Left ventricle myocardium inferior (tissue), 1 donor: ENCODE results near the gene ATG7. TPM values are rescaled to one million over a fixed set of nuclear protein-coding genes. Genes with fewer than 3 reads are reported as not detected.
"Not testable (repeated sequence)": the region's sequence is repeated elsewhere in the genome, so short reads cannot be mapped to it uniquely, and the experiment has no call there.

ENCODE experiments used
- DNase-seq: peaks from one replicate; pipeline ENCODE4 v3.0.0-alpha.2; 2020
- H3K27ac ChIP-seq: fragments of 200-600 bp; replicated peaks from 2 replicates; pipeline ENCODE4 v1.8.0; 2021
- H3K27me3 ChIP-seq: fragments of 200-600 bp; 2 replicates; pipeline ENCODE4 v1.8.0; 2021; ENCODE audit warnings: low read depth
- H3K36me3 ChIP-seq: fragments of 200-600 bp; 2 replicates; pipeline ENCODE4 v1.8.0; 2021
- H3K4me1 ChIP-seq: fragments of 200-600 bp; 2 replicates; pipeline ENCODE4 v1.8.0; 2021
- H3K4me3 ChIP-seq: fragments of 200-600 bp; 2 replicates; pipeline ENCODE4 v1.8.0; 2021; ENCODE audit warnings: mild to moderate bottlenecking, moderate library complexity
- H3K9me3 ChIP-seq: fragments of 200-600 bp; replicated peaks from 2 replicates; pipeline ENCODE4 v1.8.0; 2021
- intact Hi-C: fragments of 100-400 bp; cut with micrococcal nuclease; formaldehyde crosslinking; loops from one replicate; pipeline ENCODE4 v1.11.0; 2022
- total RNA-seq: library from RNA; stranded (reverse); fragmentation: NEBNext Ultra II Directional; extraction: Animal tissue kit (Norgen Biotek cat#: 25700); gene quantifications from one replicate; pipeline ENCODE4 v1.2.1, GENCODE V29; 2021
- TF ChIP-seq, protein P1 (sequence below): fragments of 200-600 bp; IDR thresholded peaks from 2 replicates; pipeline ENCODE4 v1.8.0; 2021; ENCODE audit warnings: antibody characterized with exemption, mild to moderate bottlenecking, borderline replicate concordance
- donor health status: DM: no; HTN: yes; CAD: no; lungs with severe emphysema.

Gene ATG7
- total RNA-seq, 1 donor from 2014 or later: 15.7 TPM

DNA sequence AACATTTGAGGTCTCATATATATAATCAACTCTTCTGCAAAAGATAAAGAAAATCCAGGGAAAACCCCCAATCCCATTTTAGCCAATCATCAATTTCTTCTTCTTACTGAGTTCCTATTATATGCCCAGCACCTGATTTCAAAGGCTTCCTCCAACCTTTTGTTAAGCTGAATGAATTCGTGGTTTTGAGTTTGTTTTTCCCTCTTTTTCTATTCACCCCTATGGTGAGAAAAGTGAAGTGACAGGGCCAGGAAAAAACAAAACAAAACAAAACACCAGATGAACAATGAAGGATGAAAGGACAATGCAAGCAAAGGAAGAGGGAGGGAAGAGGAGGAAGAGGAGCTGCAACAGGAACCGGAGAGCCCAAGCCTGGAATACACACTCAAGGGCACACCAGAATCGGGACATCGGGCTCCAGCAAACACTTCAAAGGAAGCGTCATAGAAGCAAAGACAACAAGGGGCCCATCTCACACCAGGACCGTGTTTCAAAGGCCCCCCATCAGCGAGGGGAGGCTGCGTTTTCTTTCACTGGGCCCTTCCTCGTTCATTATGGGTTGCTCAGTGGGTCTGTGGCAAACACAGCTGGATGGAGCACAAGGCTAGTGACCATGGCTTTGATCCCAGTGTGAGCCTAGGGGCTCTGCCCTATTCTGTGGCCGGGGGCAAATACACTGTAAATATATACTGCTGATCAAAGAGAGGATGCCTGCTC, 321.3 kb downstream of the ATG7 start:
- TF ChIP-seq, protein P1, sequence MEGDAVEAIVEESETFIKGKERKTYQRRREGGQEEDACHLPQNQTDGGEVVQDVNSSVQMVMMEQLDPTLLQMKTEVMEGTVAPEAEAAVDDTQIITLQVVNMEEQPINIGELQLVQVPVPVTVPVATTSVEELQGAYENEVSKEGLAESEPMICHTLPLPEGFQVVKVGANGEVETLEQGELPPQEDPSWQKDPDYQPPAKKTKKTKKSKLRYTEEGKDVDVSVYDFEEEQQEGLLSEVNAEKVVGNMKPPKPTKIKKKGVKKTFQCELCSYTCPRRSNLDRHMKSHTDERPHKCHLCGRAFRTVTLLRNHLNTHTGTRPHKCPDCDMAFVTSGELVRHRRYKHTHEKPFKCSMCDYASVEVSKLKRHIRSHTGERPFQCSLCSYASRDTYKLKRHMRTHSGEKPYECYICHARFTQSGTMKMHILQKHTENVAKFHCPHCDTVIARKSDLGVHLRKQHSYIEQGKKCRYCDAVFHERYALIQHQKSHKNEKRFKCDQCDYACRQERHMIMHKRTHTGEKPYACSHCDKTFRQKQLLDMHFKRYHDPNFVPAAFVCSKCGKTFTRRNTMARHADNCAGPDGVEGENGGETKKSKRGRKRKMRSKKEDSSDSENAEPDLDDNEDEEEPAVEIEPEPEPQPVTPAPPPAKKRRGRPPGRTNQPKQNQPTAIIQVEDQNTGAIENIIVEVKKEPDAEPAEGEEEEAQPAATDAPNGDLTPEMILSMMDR: no peak
- Histone ChIP-seq H3K4me1 (peaks cover 78% of the 10 kb centered on the region), H3K9me3 (no peaks in the 10 kb centered on the region), H3K36me3 (no peaks in the 10 kb centered on the region), H3K27ac (peak overlapping the region; percentile 87), H3K27me3 (no peaks in the 10 kb centered on the region), H3K4me3 (no peak overlapping the region)
- intact Hi-C loops: no loop called here
- DNase-seq: no peak

DNA sequence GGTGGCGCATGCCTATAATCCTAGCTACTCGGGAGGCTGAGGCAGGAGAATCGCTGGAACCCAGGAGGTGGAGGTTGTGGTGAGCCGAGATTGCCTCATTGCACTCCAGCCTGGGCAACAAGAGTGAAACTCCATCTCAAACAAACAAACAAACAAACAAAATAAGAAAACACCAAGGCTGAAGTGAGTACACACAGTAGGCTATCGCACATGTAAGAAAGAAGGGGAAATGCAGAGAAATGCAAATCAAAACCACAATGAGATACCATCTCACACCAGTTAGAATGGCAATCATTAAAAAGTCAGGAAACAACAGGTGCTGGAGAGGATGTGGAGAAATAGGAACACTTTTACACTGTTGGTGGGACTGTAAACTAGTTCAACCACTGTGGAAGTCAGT, 322.8 kb downstream of the ATG7 start:
- H3K9me3 ChIP-seq, H3K27ac ChIP-seq, H3K4me3 ChIP-seq, H3K27me3 ChIP-seq, H3K36me3 ChIP-seq, DNase-seq, intact Hi-C loops: not testable (repeated sequence)
- peaks cover 78% of the 10 kb centered on the region for H3K4me1 ChIP-seq

DNA sequence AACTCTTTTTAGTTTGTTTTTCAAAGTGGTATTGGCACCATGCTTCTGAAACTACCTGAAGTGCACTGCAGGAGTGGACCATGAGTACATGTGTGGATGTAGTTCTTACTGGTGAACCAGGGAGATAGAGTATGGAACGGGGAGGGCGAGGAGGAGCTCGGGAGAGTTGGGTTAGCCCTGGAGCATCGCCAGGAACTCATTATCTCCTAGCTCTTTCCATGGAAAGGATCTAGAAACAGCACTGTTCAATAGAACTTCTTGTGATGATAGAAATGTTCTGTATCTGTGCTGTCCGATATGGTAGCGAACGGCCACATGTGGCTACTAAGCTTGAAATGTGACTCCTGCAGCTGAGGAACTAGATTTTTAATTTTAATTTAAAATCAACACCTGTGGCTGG, 324.2 kb downstream of the ATG7 start:
- no peak for DNase-seq
- H3K27me3 ChIP-seq: no peaks in the 10 kb centered on the region
- TF ChIP-seq, protein P1: no peak
- no peak overlapping the region for H3K4me3 ChIP-seq
- peaks cover 78% of the 10 kb centered on the region for H3K4me1 ChIP-seq
- intact Hi-C loops: no loop called here
- H3K36me3 ChIP-seq: no peaks in the 10 kb centered on the region
- peak overlapping the region; percentile 70 for H3K27ac ChIP-seq
- H3K9me3 ChIP-seq: no peaks in the 10 kb centered on the region

DNA sequence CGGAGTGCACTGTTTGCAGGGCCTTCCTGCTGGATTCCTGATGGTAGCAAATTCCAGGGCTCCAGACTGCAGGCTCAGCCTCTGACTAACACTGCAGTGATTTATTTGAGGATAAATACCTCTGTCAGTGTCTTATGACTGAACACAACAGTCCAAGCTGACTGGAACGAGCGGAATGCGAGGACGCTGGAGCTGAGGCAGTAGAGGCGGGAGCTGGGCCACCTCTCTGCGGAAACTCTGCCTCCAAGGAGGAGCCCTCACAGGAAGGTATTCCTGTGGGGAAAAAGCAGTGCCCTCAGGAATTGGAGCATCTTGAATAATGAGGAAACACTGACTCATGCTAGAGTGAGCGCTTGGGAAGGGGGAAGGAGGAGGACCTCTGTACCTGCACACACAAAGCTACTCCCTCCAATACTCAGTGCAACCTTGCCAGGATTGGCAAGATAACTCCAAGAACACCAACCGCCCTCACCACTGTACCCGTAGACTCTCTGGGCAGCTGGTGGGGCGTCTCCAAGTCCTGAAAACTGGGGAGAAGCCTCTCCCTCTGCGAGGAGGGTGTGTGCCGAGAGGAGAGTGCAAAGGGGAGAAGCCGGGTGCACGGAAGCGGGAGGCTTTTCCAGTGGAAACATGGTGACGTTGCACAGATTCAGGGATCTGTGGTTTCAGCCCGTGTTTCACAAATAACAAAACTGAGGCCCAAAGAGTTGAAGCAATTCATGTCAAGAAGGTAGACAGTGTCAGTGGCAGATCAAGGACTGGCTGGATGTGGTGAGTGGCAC, 328.5 kb downstream of the ATG7 start:
- peaks cover 89% of the 10 kb centered on the region for H3K4me1 ChIP-seq
- peak overlapping the region; percentile 90 for H3K27ac ChIP-seq
- H3K9me3 ChIP-seq: no peaks in the 10 kb centered on the region
- TF ChIP-seq, protein P1: peak; percentile 11
- peak overlapping the region; percentile 12 for H3K4me3 ChIP-seq
- no peaks in the 10 kb centered on the region for H3K27me3 ChIP-seq
- DNase-seq: peak; percentile 64
- no peaks in the 10 kb centered on the region for H3K36me3 ChIP-seq
- intact Hi-C loops: no loop called here

DNA sequence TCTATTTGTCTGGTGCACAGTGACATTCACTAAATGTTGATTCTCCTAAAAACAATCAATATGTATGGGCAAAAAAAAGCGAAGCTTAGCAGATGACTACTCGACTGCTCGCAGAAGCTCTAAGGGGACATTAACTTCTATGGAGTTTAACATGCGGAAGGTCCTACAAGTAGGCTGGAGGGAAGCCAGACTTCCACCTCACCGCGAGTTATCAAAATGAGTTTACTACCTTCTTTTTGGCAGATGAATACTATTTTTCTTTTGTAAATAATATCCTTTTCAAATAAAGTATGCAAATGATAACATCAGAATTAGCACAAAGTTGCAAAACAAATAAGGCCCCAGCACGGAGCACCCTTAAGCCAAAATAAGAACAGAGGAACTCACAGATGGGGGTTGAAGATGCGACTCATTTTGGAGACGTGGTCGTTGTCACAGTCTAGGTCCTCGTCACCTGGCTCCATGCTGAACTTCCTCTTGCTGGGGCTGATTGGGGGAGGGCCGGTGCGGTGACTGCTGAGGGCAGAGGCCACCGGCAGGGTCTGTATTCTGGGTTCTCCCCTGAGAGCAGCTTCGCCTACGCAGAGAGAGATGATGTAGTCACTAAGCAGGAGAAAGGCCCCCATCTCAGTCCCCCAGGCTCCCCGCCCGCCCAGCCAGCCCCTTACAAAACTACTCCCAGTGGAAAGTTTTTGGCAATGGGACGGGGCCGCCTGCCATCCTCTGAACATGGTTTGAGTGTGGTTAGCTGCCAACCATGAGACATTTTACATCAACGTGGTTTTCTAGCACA, 329.4 kb downstream of the ATG7 start:
- TF ChIP-seq, protein P1: no peak
- intact Hi-C loops: no loop called here
- Histone ChIP-seq H3K27me3 (no peaks in the 10 kb centered on the region), H3K27ac (peak overlapping the region; percentile 90), H3K4me1 (peaks cover 91% of the 10 kb centered on the region), H3K36me3 (no peaks in the 10 kb centered on the region), H3K4me3 (peak overlapping the region; percentile 12), H3K9me3 (no peaks in the 10 kb centered on the region)
- DNase-seq: peak; percentile 62
